Parathyroid adenoma (tissue), 2 donors: ENCODE measurements around the gene CCP110.

Experiments
- H2AFZ ChIP-seq: fragments of 300-600 bp; sonication (generic); one replicate; pipeline ENCODE4 v1.7.0; 2017; ENCODE audit warnings: antibody characterized with exemption, mild to moderate bottlenecking
- H3K27ac ChIP-seq: fragments of 300-600 bp; sonication (generic); one replicate; pipeline ENCODE4 v1.7.0; 2017
- H3K27me3 ChIP-seq: fragments of 300-600 bp; sonication (generic); one replicate; pipeline ENCODE4 v1.7.0; 2017; ENCODE audit warnings: low read length; ENCODE audit not compliant: control insufficient read depth, insufficient read depth
- H3K36me3 ChIP-seq: fragments of 300-600 bp; sonication (generic); one replicate; pipeline ENCODE4 v1.7.0; 2017; ENCODE audit warnings: low read length; ENCODE audit not compliant: control insufficient read depth, insufficient read depth
- H3K4me1 ChIP-seq: fragments of 300-600 bp; sonication (generic); one replicate; pipeline ENCODE4 v1.7.0; 2017; ENCODE audit warnings: control low read depth
- H3K4me2 ChIP-seq: fragments of 300-600 bp; sonication (generic); one replicate; pipeline ENCODE4 v1.7.0; 2017; ENCODE audit warnings: low read length
- H3K4me3 ChIP-seq: fragments of 300-600 bp; sonication (generic); one replicate; pipeline ENCODE4 v1.7.0; 2017; ENCODE audit warnings: low read depth, low read length
- H3K79me2 ChIP-seq: fragments of 300-600 bp; sonication (generic); one replicate; pipeline ENCODE4 v1.7.0; 2017; ENCODE audit warnings: control low read depth
- H3K9ac ChIP-seq: fragments of 300-600 bp; sonication (generic); one replicate; pipeline ENCODE4 v1.7.0; 2017; ENCODE audit warnings: mild to moderate bottlenecking
- H3K9me3 ChIP-seq: fragments of 300-600 bp; sonication (generic); one replicate; pipeline ENCODE4 v1.7.0; 2017; ENCODE audit warnings: low read length; ENCODE audit not compliant: control insufficient read depth
- TF ChIP-seq, protein P1 (sequence below): fragments of 300-600 bp; sonication (generic); IDR thresholded peaks from one replicate; pipeline ENCODE4 v1.7.0; 2017; ENCODE audit warnings: antibody characterized with exemption, mild to moderate bottlenecking
- donor health status: primary hyperparathyroidism.

Gene CCP110

DNA sequence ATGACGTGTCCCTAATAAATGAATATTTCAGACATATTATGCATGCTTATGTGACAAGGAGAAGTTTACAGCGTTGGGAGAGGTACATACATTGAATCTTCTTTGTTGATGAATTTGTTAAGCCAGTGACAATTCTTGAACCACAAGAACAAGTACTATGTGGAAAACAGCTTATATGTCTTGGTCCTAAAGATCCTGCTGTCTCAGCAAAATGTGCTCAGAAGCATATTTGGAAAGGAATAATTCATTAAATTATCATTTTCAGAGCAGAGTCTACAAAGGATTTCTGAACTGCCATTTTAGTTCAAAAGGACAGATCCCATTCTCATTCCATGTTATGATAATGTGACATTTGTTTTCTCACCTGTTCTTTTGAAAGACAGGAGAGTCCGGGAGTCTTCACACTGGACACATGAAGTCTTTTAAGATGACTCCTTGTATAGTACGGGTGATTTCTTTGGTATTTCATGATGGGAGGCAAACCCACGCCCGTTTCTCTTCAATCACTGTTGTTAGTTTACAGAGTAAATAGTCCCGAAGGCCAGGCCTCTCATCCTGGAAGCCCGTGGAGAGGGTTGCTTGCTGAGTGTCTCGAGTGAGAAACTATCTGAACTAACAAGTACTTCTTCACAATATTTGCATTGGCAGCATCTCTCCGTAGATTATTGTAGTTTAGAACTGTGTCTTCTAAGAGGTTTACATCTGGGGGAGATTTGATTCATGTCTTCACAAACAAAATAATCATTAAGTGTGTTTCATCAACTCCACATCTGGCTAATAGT lies 58.5 kb downstream of the CCP110 start:
- Histone ChIP-seq H3K4me3 (no peak overlapping the region), H3K9ac (no peak overlapping the region), H3K27ac (no peak overlapping the region), H3K36me3 (no peaks in the 10 kb centered on the region), H3K4me1 (no peaks in the 10 kb centered on the region), H3K27me3 (no peaks in the 10 kb centered on the region), H3K79me2 (no peaks in the 10 kb centered on the region), H3K4me2 (no peak overlapping the region), H3K9me3 (no peaks in the 10 kb centered on the region), H2AFZ (no peak overlapping the region)
- TF ChIP-seq, protein P1, sequence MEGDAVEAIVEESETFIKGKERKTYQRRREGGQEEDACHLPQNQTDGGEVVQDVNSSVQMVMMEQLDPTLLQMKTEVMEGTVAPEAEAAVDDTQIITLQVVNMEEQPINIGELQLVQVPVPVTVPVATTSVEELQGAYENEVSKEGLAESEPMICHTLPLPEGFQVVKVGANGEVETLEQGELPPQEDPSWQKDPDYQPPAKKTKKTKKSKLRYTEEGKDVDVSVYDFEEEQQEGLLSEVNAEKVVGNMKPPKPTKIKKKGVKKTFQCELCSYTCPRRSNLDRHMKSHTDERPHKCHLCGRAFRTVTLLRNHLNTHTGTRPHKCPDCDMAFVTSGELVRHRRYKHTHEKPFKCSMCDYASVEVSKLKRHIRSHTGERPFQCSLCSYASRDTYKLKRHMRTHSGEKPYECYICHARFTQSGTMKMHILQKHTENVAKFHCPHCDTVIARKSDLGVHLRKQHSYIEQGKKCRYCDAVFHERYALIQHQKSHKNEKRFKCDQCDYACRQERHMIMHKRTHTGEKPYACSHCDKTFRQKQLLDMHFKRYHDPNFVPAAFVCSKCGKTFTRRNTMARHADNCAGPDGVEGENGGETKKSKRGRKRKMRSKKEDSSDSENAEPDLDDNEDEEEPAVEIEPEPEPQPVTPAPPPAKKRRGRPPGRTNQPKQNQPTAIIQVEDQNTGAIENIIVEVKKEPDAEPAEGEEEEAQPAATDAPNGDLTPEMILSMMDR: no peak

- Histone ChIP-seq H2AFZ (no peak overlapping the region), H3K9me3 (no peaks in the 10 kb centered on the region), H3K27me3 (no peaks in the 10 kb centered on the region), H3K4me1 (peaks cover 3% of the 10 kb centered on the region), H3K79me2 (no peaks in the 10 kb centered on the region), H3K9ac (no peak overlapping the region), H3K4me2 (no peak overlapping the region), H3K36me3 (no peaks in the 10 kb centered on the region), H3K27ac (no peak overlapping the region), H3K4me3 (no peak overlapping the region)
- TF ChIP-seq, protein P1: peak; percentile 93
These were observed 60.0 kb downstream of the CCP110 start for GRCh38 chr16:19583665-19584300.

- Histone ChIP-seq H2AFZ (no peak overlapping the region), H3K36me3 (no peaks in the 10 kb centered on the region), H3K27ac (peak overlapping the region; percentile 63), H3K4me1 (peaks cover 13% of the 10 kb centered on the region), H3K9ac (no peak overlapping the region), H3K79me2 (no peaks in the 10 kb centered on the region), H3K4me2 (no peak overlapping the region), H3K4me3 (no peak overlapping the region), H3K27me3 (no peaks in the 10 kb centered on the region), H3K9me3 (no peaks in the 10 kb centered on the region)
- TF ChIP-seq, protein P1: no peak
These were observed 64.9 kb downstream of the CCP110 start for GRCh38 chr16:19588661-19589060.

DNA sequence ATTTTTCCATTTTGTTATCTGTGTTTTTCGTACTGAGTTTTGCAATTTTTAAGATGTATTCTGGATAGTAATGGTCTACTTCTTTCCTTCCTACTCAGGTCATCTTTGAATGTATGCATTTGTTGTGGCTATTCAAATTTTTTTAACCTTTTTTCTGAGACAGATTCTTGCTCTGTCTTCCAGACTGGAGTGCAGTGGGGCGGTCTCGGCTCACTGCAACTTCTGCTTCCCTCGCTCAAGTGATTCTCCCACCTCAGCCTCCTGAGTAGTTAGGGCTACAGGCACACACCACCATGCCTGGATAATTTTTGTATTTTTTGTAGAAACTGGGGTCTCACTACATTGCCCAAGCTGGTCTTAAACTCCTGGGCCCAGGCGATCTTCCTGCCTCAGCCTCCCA lies 65.4 kb downstream of the CCP110 start:
- Histone ChIP-seq H3K9me3 (no peaks in the 10 kb centered on the region), H3K27ac (peak overlapping the region; percentile 63), H3K4me3 (no peak overlapping the region), H3K4me1 (peaks cover 13% of the 10 kb centered on the region), H3K79me2 (no peaks in the 10 kb centered on the region), H3K27me3 (no peaks in the 10 kb centered on the region), H3K36me3 (no peaks in the 10 kb centered on the region), H3K4me2 (no peak overlapping the region), H3K9ac (no peak overlapping the region), H2AFZ (no peak overlapping the region)
- TF ChIP-seq, protein P1: no peak
